LNCAP (cell line): ENCODE results near the gene MS4A14.

Experiments used
- TF ChIP-seq, protein P1 (sequence below): fragments of 450-650 bp; IDR thresholded peaks from 2 replicates; pipeline ENCODE4 v1.5.1; 2017; ENCODE audit warnings: mild to moderate bottlenecking

MS4A14 gene, protein sequence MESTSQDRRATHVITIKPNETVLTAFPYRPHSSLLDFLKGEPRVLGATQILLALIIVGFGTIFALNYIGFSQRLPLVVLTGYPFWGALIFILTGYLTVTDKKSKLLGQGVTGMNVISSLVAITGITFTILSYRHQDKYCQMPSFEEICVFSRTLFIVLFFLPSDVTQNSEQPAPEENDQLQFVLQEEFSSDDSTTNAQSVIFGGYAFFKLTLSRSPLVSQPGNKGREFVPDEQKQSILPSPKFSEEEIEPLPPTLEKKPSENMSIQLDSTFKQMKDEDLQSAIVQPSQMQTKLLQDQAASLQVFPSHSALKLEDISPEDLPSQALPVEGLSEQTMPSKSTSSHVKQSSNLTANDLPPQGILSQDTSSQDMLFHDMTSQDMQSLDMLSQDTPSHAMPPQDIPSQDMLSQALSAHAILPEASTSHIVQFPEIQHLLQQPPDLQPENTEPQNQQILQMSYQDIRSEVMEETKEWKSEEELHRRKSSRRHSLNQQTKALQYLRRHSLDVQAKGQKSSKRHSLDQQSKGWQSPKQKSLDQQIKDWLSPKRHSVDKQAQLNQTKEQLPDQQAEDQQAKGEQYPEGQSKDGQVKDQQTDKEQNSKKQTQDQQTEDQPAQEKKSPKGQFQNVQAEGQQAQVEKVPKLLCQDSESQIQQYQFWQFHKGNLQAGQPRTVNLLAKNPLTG

GRCh38 chr11:60396382-60396781, at the start of gene MS4A14:
MS4A14 (plus strand) TSS chr11:60396459; CDS start chr11:60396579, 120 bp downstream.
- TF ChIP-seq, protein P1, sequence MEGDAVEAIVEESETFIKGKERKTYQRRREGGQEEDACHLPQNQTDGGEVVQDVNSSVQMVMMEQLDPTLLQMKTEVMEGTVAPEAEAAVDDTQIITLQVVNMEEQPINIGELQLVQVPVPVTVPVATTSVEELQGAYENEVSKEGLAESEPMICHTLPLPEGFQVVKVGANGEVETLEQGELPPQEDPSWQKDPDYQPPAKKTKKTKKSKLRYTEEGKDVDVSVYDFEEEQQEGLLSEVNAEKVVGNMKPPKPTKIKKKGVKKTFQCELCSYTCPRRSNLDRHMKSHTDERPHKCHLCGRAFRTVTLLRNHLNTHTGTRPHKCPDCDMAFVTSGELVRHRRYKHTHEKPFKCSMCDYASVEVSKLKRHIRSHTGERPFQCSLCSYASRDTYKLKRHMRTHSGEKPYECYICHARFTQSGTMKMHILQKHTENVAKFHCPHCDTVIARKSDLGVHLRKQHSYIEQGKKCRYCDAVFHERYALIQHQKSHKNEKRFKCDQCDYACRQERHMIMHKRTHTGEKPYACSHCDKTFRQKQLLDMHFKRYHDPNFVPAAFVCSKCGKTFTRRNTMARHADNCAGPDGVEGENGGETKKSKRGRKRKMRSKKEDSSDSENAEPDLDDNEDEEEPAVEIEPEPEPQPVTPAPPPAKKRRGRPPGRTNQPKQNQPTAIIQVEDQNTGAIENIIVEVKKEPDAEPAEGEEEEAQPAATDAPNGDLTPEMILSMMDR, result no peak

- TF ChIP-seq, protein P1, result no peak
Observed at GRCh38 chr11:60347084-60347797, 49.0 kb upstream of the MS4A14 start.

DNA sequence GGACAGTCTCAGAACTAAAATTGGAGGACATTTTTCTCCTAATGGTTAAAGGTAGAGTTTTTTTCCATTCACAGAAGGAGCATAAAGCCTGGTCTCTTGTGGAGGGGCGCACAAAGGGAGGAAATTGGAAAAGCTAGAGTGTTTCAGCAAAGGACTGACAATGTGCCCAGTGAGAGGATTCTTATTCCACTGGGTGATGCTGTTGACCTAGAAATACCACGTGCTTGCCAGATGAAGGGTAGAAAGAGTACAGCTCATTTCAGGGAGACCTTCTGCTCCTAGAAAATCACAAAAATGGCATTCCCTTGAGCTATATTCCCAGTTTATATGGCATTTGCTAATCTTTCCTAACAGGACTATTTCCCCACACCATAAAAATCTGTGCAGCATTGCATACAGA, 48.1 kb upstream of the MS4A14 start:
- TF ChIP-seq, protein P1, result no peak

DNA sequence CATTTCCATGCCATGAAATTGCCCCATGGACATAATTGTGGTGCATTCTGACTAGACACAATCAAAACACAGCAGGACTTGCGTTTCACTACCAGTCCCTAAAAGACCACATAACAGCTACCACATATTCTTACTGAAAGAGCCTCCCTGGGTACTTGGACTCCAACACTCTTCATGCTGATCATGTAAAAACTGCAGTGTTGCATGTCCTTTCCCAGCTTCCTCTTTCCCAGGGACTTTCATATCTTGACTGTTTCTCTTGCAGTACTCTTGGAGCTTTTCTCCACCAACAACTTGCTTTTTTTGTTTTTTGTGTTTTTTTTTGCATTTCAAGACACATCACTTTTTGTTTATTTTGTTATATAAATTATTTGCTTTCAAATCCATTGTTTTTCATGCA, 46.3 kb upstream of the MS4A14 start:
- TF ChIP-seq, protein P1, result no peak

DNA sequence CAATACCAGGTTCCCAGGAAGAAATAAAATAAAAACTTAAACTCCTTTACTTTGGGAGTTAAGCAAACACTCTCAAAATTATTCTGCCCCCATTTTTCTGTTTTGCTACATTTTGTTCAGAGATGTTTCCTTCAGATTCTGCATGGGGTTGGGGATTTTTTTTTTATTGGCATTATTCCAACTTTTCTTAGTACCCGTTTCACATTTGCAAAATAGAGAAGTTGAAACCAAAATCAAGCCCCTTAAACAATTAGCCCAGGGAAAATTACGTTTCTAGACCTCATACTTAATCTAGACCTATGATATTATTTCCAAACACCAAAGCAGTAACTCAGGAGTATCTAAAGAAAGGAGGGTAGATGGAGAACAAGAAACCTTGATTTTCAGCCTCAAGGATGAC, 38.5 kb upstream of the MS4A14 start:
- TF ChIP-seq, protein P1, result no peak

DNA sequence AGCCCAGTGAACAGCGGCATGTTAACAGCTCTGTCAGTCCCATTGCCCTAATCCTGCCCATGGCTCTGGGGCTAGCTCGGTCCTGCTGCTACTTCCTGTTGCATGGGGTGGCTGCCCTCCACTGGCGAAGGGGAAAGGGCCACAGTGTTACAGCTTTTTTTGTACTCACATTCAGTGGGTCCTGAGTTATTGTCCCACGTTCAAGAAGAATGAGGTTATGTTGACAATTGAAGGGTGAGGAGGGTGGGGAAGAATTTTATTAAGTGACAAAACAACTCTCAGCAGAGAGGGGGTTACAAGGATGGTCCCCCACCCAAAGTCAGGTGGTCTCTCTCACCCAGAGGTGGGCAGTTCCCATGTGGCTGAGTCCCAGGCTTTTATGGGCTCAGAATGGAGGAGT, 35.6 kb upstream of the MS4A14 start:
- TF ChIP-seq, protein P1, result no peak

- TF ChIP-seq, protein P1, result no peak
Observed at GRCh38 chr11:60362241-60362640, 34.0 kb upstream of the MS4A14 start.
